Subcutaneous adipose tissue (tissue), 4 donors: ENCODE measurements around the gene SLCO4A1. TPM values are rescaled to one million over a fixed set of nuclear protein-coding genes. Genes with fewer than 3 reads are reported as not detected.

Experiments used
- CTCF ChIP-seq: fragments of 450-650 bp; IDR thresholded peaks from one replicate; pipeline ENCODE4 v1.5.1; 2016; ENCODE audit warnings: low read depth, mild to moderate bottlenecking, control low read depth, antibody characterized with exemption, moderate library complexity
- total RNA-seq, 4 donors: library from RNA; depleted of rRNA; stranded (reverse); fragments of >200 nt; gene quantifications; one replicate each; pipeline ENCODE4 v1.1.0, GENCODE V29; 2016

The SLCO4A1 gene
- total RNA-seq, 4 donors from 2014 or later, result 9.0 to 38.5 (median 28.3) TPM

GRCh38 chr20:62714799-62715198 is 72.5 kb downstream of the SLCO4A1 start:
- TF ChIP-seq CTCF, result no peak

GRCh38 chr20:62715201-62715600 is 72.9 kb downstream of the SLCO4A1 start:
- TF ChIP-seq CTCF, result no peak

- no peak for TF ChIP-seq CTCF
Observed at GRCh38 chr20:62716198-62716940, 74.1 kb downstream of the SLCO4A1 start.

GRCh38 chr20:62716941-62717310 is 74.6 kb downstream of the SLCO4A1 start:
- no peak for TF ChIP-seq CTCF

GRCh38 chr20:62717933-62718332 is 75.6 kb downstream of the SLCO4A1 start:
- TF ChIP-seq CTCF, result no peak

- TF ChIP-seq CTCF, result no peak
Observed at GRCh38 chr20:62718546-62718945, 76.2 kb downstream of the SLCO4A1 start.

- TF ChIP-seq CTCF, result no peak
Observed at GRCh38 chr20:62719250-62719935, 77.1 kb downstream of the SLCO4A1 start.

Other genes with a start within 250 kb of the SLCO4A1 start
- gene CABLES2, start 235.2 kb upstream of the SLCO4A1 start, total RNA-seq, result 1 to 10 TPM; 1.1 to 2.4 (median 1.7) TPM
- not detected for gene RBBP8NL, start 215.0 kb upstream of the SLCO4A1 start, total RNA-seq
- not detected for gene GATA5, start 166.5 kb upstream of the SLCO4A1 start, total RNA-seq
- under 1 TPM in 1 of 4 donors, not detected in 3; 0.16 TPM for gene NTSR1, start 66.3 kb downstream of the SLCO4A1 start, total RNA-seq
- 10 to 100 TPM in 1 of 4 donors, 1 to 10 TPM in 3; 6.2 to 11.0 (median 9.4) TPM for gene MRGBP, start 154.0 kb downstream of the SLCO4A1 start, total RNA-seq
- 10 to 100 TPM; 17.4 to 67.1 (median 44.4) TPM for gene OGFR, start 162.3 kb downstream of the SLCO4A1 start, total RNA-seq
- 1 to 10 TPM in 1 of 4 donors, under 1 TPM in 1, not detected in 2; 0.22 to 1.3 TPM for gene COL9A3, start 174.5 kb downstream of the SLCO4A1 start, total RNA-seq
- gene TCFL5, start 219.3 kb downstream of the SLCO4A1 start, total RNA-seq, result 10 to 100 TPM in 2 of 4 donors, 1 to 10 TPM in 2; 7.6 to 13.8 (median 10.8) TPM